Fibroblast of the aortic adventitia (primary cell): ENCODE results near the gene ZNF761. TPM values are rescaled to one million over a fixed set of nuclear protein-coding genes. Genes with fewer than 3 reads are reported as not detected.
A peak's percentile ranks its signal among the peaks of the same experiment; 100 is the strongest.
"Not testable (repeated sequence)": the region's sequence is repeated elsewhere in the genome, so short reads cannot be mapped to it uniquely, and the experiment has no call there.

Experiments used
- DNase-seq: peaks from one replicate; pipeline ENCODE4 v3.0.0-alpha.2; 2010; ENCODE audit warnings: low read depth
- H3K4me3 ChIP-seq: 2 replicates; pipeline ENCODE4 v1.5.1; 2011; ENCODE audit warnings: low read depth, mild to moderate bottlenecking, control low read depth, low read length, moderate library complexity
- total RNA-seq: library from RNA; depleted of rRNA; stranded (reverse); fragments of >200 nt; gene quantifications from 2 replicates; pipeline ENCODE4 v1.2.3, GENCODE V29; 2012; ENCODE audit warnings: low replicate concordance
- TF ChIP-seq, protein P1 (sequence below): IDR thresholded peaks from 2 replicates; pipeline ENCODE4 v1.5.1; 2011; ENCODE audit warnings: mild to moderate bottlenecking, low read length, control low read depth, inconsistent platforms; ENCODE audit not compliant: insufficient read depth

ZNF761 gene
- total RNA-seq, 1 donor: 10.8 TPM

DNA sequence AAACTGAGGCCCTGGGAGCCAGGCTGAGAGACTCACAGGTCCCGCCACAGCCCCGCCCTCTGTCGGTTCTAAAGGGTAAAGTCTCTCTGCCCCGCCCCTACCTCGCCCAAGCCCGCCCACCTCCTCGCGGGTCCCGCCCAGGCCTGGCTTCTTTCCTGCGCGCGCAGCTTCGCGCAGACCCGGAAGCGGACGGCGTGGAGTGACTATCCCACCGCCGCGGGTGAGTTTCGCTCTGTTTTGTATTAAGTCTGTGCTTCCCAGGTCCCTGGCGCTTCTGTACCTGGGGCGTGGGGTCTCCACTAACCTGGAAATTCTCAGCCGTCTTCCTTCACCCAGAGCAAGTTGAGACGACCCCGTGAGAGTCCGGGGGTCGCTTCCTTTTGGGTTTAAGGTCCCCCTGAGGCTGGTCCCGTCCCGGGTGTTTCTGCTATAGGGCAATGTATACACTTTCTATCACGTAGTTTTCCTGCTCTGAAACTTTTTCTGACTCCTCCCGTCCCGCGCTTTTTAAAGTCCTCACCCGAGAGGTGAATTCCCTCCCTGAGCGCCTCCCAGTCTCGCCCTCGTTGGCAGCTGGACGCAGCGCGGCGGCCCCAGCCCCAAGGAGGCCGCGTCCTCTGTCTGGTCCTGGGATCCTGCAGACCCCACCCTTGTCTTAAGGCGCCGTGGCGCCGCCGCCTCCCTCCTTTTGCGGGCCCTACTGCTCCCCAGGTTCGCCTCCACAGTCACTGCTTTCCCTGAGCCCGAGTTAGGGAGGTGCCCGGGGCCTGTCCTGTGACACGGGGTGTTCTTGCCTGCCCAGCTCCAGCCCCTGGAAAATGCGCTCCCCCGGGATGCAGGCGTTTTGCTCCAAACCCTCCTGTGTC is 36.6 kb upstream of the ZNF761 start, which contains the start of gene ZNF765:
TSS of gene ZNF765 (plus strand) at position 176 of the 866 bp plus-strand sequence. CDS start 2,867 bp downstream, outside the sequence.
- H3K4me3 ChIP-seq: peak within 1 kb of the TSS; percentile 78
- TF ChIP-seq, protein P1, sequence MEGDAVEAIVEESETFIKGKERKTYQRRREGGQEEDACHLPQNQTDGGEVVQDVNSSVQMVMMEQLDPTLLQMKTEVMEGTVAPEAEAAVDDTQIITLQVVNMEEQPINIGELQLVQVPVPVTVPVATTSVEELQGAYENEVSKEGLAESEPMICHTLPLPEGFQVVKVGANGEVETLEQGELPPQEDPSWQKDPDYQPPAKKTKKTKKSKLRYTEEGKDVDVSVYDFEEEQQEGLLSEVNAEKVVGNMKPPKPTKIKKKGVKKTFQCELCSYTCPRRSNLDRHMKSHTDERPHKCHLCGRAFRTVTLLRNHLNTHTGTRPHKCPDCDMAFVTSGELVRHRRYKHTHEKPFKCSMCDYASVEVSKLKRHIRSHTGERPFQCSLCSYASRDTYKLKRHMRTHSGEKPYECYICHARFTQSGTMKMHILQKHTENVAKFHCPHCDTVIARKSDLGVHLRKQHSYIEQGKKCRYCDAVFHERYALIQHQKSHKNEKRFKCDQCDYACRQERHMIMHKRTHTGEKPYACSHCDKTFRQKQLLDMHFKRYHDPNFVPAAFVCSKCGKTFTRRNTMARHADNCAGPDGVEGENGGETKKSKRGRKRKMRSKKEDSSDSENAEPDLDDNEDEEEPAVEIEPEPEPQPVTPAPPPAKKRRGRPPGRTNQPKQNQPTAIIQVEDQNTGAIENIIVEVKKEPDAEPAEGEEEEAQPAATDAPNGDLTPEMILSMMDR: peak; percentile 67
- peak; percentile 92 for DNase-seq

DNA sequence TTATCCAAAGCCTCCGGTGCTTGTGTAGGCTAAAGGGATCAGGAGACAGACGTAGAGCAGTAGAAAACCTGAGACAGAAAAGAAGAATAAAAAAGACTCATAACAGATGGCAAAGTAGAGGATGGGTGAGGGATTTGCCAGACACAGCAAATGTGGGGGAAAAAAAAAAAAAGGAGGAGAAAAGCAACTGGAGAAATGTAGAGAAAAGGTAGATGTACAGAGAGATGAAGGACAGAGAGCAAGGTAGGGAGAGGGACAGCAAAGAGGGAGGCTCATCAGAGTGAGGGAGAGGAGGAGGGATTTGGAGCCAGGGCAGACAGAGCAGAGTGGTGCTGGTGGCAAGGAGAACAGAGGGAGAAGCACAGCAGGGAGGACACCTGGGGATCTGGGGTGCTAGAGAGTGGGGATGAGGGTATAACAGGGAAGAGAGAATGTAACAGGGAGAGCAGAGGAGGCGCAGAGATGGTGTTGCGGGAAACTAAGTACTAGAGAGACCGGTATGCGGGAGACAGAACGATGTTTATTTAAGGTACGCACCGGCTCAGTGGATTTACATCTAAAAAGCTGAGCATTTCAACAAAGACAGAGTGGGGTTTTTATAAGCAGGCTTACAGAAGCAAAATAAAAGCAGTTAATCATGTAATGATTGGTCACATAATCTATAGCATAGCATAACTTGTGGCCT is 35.8 kb upstream of the ZNF761 start:
- peak overlapping the region; percentile 78 for H3K4me3 ChIP-seq
- DNase-seq: not testable (repeated sequence)

DNA sequence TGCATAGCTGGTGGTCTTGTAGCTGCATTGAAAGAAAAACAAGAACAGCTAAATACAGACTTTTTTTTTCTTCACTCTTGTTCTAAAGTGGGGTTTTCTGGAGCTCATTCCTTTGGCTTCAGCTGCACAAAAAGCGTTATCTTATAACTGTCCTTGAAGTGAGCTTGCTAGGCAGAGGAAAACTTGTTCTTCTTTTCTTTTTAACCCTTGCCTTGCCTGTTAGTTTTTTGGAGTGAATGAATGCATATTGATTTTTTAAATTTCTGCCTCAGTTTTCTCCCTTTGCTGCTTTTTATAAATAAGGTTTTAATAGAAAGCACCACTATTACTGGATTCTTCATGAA is 35.3 kb upstream of the ZNF761 start:
- DNase-seq: no peak
- TF ChIP-seq, protein P1: no peak
- peak overlapping the region; percentile 42 for H3K4me3 ChIP-seq

DNA sequence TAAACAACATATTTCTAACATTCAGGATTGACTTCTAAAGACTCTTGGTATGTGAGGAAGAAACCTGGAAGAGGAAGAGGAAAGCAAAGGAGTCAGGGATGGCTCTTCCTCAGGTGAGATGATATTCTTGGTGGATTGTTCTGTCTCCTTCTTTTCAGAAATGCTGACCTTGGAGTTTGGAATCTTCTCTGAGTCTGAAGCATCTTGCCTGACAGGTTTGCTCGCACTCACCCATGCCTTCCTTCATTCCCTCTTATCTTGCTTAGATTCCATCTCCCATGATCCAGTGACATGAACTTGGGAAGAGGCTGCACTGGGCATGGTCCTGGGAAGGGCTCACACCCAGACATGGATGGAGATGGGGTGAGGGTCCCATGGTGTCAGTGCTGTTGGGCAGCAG is 33.9 kb upstream of the ZNF761 start:
- H3K4me3 ChIP-seq: not testable (repeated sequence)

DNA sequence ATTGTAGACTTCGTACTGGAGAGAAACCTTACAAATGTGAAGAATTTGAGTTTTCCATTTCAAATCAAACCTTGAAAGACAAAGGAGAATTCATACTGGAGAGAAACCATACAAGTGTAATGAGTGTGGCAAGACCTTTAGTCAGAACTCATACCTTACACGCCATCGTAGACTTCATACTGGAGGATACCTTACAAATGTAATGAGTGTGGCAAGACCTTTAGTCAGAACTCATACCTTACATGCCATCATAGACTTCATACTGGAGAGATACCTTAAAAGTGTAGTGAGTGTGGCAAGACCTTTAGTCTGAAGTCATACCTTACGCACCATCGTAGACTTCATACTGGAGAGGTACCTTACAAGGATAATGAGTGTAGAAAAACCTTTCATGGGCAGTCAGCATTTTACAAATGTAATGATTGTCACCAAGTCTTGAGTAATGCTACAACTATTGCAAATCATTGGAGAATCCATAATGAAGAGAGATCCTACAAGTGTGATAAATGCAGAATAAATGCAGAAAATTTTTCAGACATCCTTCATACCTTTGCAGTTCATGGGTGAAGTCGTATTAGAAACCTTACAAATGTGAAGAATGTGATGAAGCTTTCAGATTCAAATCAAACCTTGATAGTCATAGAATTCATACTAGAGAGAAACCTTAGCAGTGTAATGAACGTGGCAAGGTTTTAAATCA is 22.1 kb upstream of the ZNF761 start:
- H3K4me3 ChIP-seq: no peak overlapping the region
- TF ChIP-seq, protein P1: no peak
- DNase-seq: no peak

More for the DNA sequence above, 33.9 kb upstream of the ZNF761 start:
- not testable (repeated sequence) for DNase-seq

DNA sequence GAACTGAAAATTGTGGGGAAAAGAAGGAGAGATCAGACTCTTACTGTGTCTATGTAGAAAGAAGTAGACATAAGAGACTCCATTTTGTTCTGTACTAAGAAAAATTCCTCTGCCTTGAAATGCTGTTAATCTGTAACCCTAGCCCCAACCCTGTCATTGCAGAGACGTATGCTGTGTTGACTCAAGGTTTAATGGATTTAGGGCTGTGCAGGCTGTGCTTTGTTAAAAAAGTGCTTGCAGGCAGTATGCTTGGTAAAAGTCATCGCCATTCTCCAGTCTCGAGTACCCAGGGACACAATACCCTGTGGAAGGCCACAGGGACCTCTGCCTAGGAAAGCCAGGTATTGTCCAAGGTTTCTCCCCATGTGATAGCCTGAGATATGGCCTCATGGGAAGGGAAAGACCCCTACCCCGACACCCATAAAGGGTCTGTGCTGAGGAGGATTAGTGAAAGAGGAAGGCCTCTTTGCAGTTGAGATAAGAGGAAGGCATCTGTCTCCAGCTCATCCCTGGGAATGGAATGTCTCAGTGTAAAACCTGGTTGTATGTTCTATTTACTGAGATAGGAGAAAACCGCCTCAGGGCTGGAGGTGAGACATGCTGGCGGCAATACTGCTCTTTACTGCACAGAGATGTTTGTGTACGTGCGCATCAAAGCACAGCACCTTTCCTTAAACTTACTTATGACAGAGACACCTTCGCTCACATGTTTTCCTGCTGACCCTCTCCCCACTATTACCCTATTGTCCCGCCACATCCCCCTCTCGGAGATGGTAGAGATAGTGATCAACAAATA is 11.1 kb upstream of the ZNF761 start:
- H3K4me3 ChIP-seq, DNase-seq: not testable (repeated sequence)

DNA sequence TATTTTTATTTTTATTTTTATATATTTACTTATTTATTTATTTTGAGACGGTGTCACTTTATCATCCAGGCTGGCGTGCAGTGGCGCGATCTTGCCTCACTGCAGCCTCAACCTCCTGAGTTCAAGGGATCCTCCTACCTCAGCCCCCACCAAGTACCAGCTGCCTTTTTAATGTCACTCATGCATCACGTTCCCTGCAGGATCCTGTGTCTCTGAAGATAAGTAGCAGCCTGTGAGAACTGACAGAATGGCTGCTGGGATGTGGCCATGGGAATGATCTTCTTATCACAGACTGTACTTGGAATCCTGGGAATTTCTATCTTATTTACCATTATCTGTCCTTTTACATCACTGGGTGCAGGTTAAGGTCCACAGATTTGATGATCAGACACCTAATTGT is 9.2 kb upstream of the ZNF761 start:
- DNase-seq: no peak
- TF ChIP-seq, protein P1: no peak

DNA sequence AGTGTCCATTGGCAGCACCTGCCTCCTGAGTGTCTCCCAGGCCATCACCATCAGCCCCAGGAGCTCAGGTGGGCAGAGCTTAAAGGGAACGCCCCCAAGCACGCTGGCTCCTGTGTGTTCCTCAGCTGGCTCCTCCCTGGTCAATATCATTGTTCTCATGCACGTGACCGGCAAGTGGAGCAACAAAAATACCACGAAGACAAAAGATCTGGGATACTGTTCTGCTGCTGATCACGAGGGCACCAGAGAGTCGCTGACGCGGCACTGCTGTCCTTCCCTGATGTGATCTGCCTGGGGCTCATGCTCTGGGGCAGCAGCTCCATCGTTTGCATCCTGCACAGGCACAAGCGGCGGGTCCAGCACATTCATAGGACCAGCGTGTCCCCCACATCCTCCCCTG is 8.7 kb upstream of the ZNF761 start:
- not testable (repeated sequence) for H3K4me3 ChIP-seq, DNase-seq

More for the DNA sequence above, 9.2 kb upstream of the ZNF761 start:
- no peak overlapping the region for H3K4me3 ChIP-seq

DNA sequence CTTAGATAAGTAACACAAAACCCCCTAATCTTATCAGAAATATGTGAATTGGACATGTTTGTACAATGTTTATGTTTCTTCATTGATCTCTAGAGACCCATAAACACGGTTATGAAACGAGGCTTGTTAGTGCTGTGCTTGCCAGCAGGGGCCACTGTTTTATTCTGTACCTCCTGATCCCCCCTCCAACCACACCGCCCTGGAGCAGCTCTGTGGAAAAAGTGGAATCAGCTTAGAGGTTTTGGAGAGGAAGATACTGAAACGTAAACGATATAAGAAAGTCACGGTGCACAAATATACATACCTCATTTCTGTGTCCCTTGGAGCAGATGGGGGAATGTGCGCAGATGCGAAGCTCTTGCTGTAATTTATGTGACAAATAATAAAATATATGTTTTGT is 8.1 kb upstream of the ZNF761 start:
- H3K4me3 ChIP-seq: not testable (repeated sequence)
- DNase-seq: peak; percentile 6
